DND-41 (cell line): Measurements from ENCODE around the gene BAZ2A.

Experiments
- ATAC-seq: fragments of 200-7000 bp; cut with Tn5 transposase; 3 replicates; pipeline ENCODE4 v1.9.1; 2021; ENCODE audit warnings: low read depth; ENCODE audit not compliant: insufficient read depth
- DNase-seq: peaks from one replicate; pipeline ENCODE4 v3.0.0-alpha.2; 2020
- H2AFZ ChIP-seq: 2 replicates; pipeline ENCODE4 v1.6.0; 2012; ENCODE audit warnings: low read depth, low read length
- H3K27ac ChIP-seq: 2 replicates; pipeline ENCODE4 v1.5.1; 2012; ENCODE audit warnings: low read length, inconsistent platforms
- H3K27me3 ChIP-seq: fragments of 200-600 bp; sonication (generic); 2 replicates; pipeline ENCODE4 v1.6.0; 2012; ENCODE audit warnings: low read length, mild to moderate bottlenecking, inconsistent platforms; ENCODE audit not compliant: insufficient read depth, poor library complexity
- H3K36me3 ChIP-seq: 2 replicates; pipeline ENCODE4 v1.5.1; 2012; ENCODE audit warnings: low read length, inconsistent platforms; ENCODE audit not compliant: insufficient read depth
- H3K4me1 ChIP-seq: 2 replicates; pipeline ENCODE4 v1.5.1; 2012; ENCODE audit warnings: mild to moderate bottlenecking, low read length; ENCODE audit not compliant: insufficient read depth
- H3K4me2 ChIP-seq: 2 replicates; pipeline ENCODE4 v1.6.0; 2012; ENCODE audit warnings: mild to moderate bottlenecking, moderate library complexity, low read length, inconsistent platforms; ENCODE audit not compliant: insufficient read depth
- H3K4me3 ChIP-seq, 2 experiments: fragments of 200-600 bp in 1 of 2; shearing (Covaris generic) in 1 of 2; 2 replicates each; pipeline ENCODE4 v1.5.1; 2012 to 2016; ENCODE audit warnings: inconsistent platforms in 2 of 2, low read length in 2 of 2, mild to moderate bottlenecking in 2 of 2, low read depth in 1 of 2, moderate library complexity in 1 of 2
- H3K79me2 ChIP-seq: 2 replicates; pipeline ENCODE4 v1.6.0; 2012; ENCODE audit warnings: low read length, inconsistent platforms; ENCODE audit not compliant: insufficient read depth
- H3K9ac ChIP-seq: 2 replicates; pipeline ENCODE4 v1.6.0; 2012; ENCODE audit warnings: low read depth, mild to moderate bottlenecking, inconsistent platforms, low read length, moderate library complexity
- H3K9me3 ChIP-seq: 2 replicates; pipeline ENCODE4 v1.5.1; 2012; ENCODE audit warnings: low read length, moderate library complexity, mild to moderate bottlenecking, inconsistent platforms; ENCODE audit not compliant: insufficient read depth, severe bottlenecking
- H4K20me1 ChIP-seq: 2 replicates; pipeline ENCODE4 v1.6.0; 2012; ENCODE audit warnings: low read length; ENCODE audit not compliant: insufficient read depth
- EZH2 ChIP-seq: IDR thresholded peaks from 3 replicates; pipeline ENCODE4 v1.6.1; 2012; ENCODE audit warnings: borderline replicate concordance, low read depth, mild to moderate bottlenecking, moderate library complexity, low read length, inconsistent platforms; ENCODE audit not compliant: severe bottlenecking
- TF ChIP-seq, protein P1 (sequence below): IDR thresholded peaks from 2 replicates; pipeline ENCODE4 v1.5.1; 2012; ENCODE audit warnings: borderline replicate concordance, low read length, moderate library complexity, mild to moderate bottlenecking; ENCODE audit not compliant: poor library complexity, severe bottlenecking; ENCODE audit errors: extremely low read depth

The BAZ2A gene

DNA sequence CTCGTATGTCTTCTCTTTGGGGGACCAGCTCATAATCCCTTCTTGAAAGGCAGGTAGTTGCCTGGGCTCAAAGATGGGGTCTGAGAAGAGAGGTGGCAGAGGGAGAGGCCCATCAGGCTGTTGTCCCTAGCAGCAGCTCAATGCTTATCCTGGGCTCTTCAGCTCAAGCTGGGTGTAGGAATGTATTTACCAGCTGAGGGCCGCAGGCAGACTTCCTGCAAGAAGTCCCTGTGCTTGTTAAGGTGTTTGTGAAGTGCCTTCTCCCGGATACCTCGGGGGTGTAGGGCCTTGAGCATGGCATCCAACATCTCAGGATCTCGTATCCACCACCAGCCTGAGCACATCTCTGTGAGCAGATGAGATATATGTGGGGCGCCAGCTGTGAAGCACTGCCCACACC, 29.4 kb downstream of the BAZ2A start:
- Histone ChIP-seq H2AFZ (no peak overlapping the region), H3K4me2 (no peak overlapping the region), H3K4me3 (no peak overlapping the region), H3K79me2 (no peaks in the 10 kb centered on the region), H4K20me1 (no peaks in the 10 kb centered on the region), H3K9ac (no peak overlapping the region), H3K36me3 (peaks cover 90% of the 10 kb centered on the region), H3K27ac (no peak overlapping the region), H3K27me3 (no peaks in the 10 kb centered on the region), H3K4me1 (no peaks in the 10 kb centered on the region), H3K9me3 (no peaks in the 10 kb centered on the region)
- no peak for ATAC-seq
- TF ChIP-seq, protein P1, sequence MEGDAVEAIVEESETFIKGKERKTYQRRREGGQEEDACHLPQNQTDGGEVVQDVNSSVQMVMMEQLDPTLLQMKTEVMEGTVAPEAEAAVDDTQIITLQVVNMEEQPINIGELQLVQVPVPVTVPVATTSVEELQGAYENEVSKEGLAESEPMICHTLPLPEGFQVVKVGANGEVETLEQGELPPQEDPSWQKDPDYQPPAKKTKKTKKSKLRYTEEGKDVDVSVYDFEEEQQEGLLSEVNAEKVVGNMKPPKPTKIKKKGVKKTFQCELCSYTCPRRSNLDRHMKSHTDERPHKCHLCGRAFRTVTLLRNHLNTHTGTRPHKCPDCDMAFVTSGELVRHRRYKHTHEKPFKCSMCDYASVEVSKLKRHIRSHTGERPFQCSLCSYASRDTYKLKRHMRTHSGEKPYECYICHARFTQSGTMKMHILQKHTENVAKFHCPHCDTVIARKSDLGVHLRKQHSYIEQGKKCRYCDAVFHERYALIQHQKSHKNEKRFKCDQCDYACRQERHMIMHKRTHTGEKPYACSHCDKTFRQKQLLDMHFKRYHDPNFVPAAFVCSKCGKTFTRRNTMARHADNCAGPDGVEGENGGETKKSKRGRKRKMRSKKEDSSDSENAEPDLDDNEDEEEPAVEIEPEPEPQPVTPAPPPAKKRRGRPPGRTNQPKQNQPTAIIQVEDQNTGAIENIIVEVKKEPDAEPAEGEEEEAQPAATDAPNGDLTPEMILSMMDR: no peak
- TF ChIP-seq EZH2: no peak
- no peak for DNase-seq

DNA sequence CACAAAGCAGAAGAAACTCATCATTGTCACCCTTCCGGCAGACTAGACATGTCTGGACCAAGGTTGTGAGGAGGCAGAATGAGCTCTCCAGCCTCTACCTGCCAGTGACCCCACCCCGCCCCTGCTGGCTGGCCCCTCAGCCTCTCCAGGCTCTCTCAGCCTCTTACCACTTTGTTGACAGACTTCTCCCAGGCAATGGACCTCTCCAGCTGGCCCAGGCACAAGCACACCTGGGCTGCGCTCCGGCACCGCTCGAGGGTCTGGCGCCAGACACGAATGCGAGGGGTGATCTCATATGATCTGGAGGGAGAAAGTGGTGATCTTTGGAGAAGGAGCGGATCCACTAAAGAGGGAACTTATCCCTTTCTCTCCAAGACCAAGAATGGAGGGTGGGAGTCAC, 30.3 kb downstream of the BAZ2A start:
- Histone ChIP-seq H3K4me1 (no peaks in the 10 kb centered on the region), H3K27ac (no peak overlapping the region), H3K27me3 (no peaks in the 10 kb centered on the region), H3K36me3 (peaks cover 84% of the 10 kb centered on the region), H2AFZ (no peak overlapping the region), H3K9ac (no peak overlapping the region), H3K4me3 (no peak overlapping the region), H3K4me2 (no peak overlapping the region), H3K9me3 (no peaks in the 10 kb centered on the region), H4K20me1 (no peaks in the 10 kb centered on the region), H3K79me2 (no peaks in the 10 kb centered on the region)
- DNase-seq (no peak), ATAC-seq (no peak)
- TF ChIP-seq, protein P1: no peak
- TF ChIP-seq EZH2: no peak

DNA sequence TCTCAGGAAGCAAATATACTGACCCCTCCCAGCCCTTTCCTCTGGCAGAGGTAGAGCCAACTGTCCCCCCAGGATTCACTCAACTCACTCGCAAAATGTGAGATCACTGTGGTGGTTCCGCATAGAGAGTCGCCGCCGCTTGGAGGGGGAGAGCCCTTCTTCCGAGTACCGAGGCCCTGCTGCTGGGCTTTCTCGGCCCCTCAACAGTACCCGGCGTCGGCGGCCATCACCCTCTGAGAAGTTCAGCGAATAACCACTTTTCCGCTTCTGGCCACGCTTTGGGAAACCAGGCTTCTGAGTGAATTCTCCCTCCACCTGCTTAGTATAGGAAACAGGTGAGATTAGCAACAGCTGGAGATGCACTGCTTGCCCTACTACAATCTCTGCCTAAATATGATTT, 31.1 kb downstream of the BAZ2A start:
- ATAC-seq: no peak
- TF ChIP-seq EZH2: no peak
- Histone ChIP-seq H3K27me3 (no peaks in the 10 kb centered on the region), H3K9me3 (no peaks in the 10 kb centered on the region), H3K79me2 (no peaks in the 10 kb centered on the region), H3K4me1 (no peaks in the 10 kb centered on the region), H3K36me3 (peaks cover 76% of the 10 kb centered on the region), H3K4me3 (no peak overlapping the region), H2AFZ (no peak overlapping the region), H3K27ac (no peak overlapping the region), H3K4me2 (no peak overlapping the region), H3K9ac (no peak overlapping the region), H4K20me1 (no peaks in the 10 kb centered on the region)
- no peak for DNase-seq

DNA sequence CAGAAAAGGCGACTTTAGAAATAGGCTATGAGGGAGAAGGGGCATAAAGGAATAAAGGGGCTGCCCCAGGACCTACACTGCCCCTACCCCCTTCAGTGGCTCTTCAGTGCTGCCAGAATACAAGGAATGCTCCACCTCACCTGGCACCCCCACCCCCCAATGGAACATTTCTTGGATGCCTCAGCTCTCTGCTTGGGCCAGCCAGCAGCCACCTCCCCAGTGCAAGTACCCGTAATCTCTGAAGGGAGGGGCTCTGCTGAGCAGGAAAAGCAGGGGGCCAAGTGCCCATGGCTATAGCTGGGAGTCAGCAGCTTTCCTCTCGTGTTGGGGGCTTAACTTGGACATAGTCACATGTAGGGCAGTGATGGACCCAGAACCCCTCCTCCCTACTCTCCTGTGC, 33.3 kb downstream of the BAZ2A start:
- Histone ChIP-seq H3K4me1 (no peaks in the 10 kb centered on the region), H3K4me3 (no peak overlapping the region), H3K9ac (no peak overlapping the region), H2AFZ (no peak overlapping the region), H4K20me1 (no peaks in the 10 kb centered on the region), H3K36me3 (peaks cover 55% of the 10 kb centered on the region), H3K27ac (no peak overlapping the region), H3K9me3 (no peaks in the 10 kb centered on the region), H3K4me2 (no peak overlapping the region), H3K79me2 (no peaks in the 10 kb centered on the region), H3K27me3 (no peaks in the 10 kb centered on the region)
- ATAC-seq (no peak), DNase-seq (no peak)
- TF ChIP-seq, protein P1: no peak
- TF ChIP-seq EZH2: no peak
